B cell (primary cell): ENCODE results near the gene RHCG.

Experiments used
- EZH2 ChIP-seq: IDR thresholded peaks from 2 replicates; pipeline ENCODE4 v1.6.1; 2012; ENCODE audit warnings: borderline replicate concordance, low read depth, mild to moderate bottlenecking, moderate library complexity, low read length; ENCODE audit not compliant: insufficient read depth, poor library complexity, severe bottlenecking
- TF ChIP-seq, protein P1 (sequence below): fragments of 200-600 bp; IDR thresholded peaks from one replicate; pipeline ENCODE4 v1.8.0; 2022; ENCODE audit warnings: antibody characterized with exemption, mild to moderate bottlenecking

DNA sequence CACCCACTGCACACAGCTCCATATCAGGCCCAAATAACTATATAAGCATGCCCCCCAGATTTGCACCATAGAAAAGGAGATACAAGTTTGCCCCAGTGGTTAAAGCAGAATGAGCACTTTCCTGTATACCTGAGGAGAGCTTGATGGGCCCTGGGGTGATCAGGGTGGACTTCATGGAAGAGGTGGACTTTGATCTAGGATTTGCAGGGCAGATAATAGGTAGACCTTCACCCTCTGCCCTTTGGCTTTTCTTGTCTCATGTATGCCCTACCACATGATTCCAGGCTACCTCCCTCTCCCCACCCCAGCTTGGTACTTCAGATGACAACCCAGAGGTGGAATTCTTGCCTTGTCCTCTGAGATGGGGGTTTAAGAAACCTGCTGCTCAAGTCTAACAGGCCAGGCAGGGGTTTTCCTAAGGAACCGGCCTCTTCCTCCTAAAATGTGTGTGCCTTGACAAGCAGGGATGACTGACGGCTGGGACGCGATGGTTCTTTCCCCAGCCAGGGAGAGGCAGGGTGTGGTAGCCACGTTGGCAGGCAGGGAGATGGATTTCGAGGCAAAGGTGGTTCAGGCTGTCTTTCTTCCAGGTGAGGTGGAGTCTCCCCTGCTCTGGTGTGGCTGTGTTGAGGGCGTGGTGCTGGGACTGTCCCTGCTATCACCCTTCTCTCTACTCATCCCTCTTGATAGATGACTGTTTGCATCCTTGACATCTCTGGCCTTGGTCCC, 6.6 kb upstream of the RHCG start:
- TF ChIP-seq, protein P1, sequence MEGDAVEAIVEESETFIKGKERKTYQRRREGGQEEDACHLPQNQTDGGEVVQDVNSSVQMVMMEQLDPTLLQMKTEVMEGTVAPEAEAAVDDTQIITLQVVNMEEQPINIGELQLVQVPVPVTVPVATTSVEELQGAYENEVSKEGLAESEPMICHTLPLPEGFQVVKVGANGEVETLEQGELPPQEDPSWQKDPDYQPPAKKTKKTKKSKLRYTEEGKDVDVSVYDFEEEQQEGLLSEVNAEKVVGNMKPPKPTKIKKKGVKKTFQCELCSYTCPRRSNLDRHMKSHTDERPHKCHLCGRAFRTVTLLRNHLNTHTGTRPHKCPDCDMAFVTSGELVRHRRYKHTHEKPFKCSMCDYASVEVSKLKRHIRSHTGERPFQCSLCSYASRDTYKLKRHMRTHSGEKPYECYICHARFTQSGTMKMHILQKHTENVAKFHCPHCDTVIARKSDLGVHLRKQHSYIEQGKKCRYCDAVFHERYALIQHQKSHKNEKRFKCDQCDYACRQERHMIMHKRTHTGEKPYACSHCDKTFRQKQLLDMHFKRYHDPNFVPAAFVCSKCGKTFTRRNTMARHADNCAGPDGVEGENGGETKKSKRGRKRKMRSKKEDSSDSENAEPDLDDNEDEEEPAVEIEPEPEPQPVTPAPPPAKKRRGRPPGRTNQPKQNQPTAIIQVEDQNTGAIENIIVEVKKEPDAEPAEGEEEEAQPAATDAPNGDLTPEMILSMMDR = no peak
- TF ChIP-seq EZH2 = no peak
